VCaP (cell line): Measurements from ENCODE around the gene PHACTR3.

Experiments used
- H3K27ac ChIP-seq: fragments of 450-650 bp; 2 replicates; pipeline ENCODE4 v1.5.1; 2017
- TF ChIP-seq, protein P1 (sequence below): fragments of 450-650 bp; conservative IDR thresholded peaks from 2 replicates; pipeline ENCODE4 v1.5.1; 2017; ENCODE audit warnings: mild to moderate bottlenecking, moderate library complexity

The PHACTR3 gene

DNA sequence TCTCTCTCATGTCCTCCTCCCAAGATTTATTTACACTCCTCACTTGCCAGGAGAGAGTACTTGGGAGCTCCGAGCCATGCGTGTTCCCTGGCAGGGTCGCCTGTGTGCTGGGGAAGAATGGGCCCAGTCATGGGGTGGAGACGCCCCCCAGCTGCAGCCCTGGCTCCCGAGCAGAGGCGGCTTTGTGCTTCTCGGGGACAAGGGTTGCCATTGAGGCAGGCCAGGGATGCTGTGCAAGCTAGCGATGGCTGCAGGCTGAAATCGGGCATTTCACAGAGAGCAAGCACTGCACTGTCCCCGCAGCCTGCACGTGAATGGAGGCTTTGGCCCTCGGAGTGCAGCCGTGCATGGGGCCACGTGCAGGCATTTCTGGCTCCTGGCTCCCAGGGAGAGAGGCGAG is 23.8 kb downstream of the PHACTR3 start:
- TF ChIP-seq, protein P1, sequence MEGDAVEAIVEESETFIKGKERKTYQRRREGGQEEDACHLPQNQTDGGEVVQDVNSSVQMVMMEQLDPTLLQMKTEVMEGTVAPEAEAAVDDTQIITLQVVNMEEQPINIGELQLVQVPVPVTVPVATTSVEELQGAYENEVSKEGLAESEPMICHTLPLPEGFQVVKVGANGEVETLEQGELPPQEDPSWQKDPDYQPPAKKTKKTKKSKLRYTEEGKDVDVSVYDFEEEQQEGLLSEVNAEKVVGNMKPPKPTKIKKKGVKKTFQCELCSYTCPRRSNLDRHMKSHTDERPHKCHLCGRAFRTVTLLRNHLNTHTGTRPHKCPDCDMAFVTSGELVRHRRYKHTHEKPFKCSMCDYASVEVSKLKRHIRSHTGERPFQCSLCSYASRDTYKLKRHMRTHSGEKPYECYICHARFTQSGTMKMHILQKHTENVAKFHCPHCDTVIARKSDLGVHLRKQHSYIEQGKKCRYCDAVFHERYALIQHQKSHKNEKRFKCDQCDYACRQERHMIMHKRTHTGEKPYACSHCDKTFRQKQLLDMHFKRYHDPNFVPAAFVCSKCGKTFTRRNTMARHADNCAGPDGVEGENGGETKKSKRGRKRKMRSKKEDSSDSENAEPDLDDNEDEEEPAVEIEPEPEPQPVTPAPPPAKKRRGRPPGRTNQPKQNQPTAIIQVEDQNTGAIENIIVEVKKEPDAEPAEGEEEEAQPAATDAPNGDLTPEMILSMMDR = no peak
- no peak overlapping the region for H3K27ac ChIP-seq

DNA sequence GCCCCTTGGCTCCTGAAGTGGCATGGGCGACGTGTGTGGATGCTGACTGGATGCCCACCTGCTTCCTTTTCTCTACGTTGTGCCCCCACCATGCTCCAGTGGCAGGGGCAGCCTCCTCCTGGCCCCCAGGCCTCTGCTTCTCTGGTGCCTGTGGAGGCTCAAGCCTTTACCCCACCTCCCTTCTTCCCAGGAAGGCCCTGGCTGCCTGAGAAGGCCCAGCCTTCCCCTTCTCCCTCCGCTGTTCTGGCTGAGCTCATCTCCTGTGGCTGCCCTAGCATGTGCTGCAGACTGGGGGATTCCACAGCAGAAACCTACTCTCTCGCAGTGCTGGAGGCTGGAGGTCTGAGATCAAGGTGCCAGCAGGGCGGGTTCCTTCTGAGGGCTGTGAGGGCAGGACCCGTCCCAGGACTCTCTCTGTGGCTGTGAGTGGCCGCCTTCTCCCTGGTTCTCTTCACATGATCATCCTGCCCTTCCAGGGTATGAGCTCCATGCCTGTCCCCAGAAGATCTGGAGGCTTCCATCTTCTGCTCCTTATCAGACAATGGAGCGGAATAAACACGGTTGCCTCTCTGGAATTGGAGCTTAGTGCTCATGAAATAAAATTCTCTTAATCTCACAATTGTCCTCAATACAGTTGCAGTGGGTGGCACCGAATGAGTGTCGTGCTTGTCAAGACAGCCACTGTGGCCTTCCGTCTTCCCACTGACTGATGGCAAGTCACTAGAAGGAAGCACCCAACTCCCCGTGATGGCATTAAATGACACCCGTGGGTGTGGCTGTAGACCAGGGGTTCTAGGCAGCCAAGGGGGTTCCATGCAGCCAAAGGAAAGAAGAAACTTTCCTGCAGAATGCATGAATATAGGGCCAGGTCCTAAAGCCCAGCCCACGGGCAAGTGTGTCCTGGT is 25.1 kb downstream of the PHACTR3 start:
- TF ChIP-seq, protein P1 = no peak
- no peak overlapping the region for H3K27ac ChIP-seq

DNA sequence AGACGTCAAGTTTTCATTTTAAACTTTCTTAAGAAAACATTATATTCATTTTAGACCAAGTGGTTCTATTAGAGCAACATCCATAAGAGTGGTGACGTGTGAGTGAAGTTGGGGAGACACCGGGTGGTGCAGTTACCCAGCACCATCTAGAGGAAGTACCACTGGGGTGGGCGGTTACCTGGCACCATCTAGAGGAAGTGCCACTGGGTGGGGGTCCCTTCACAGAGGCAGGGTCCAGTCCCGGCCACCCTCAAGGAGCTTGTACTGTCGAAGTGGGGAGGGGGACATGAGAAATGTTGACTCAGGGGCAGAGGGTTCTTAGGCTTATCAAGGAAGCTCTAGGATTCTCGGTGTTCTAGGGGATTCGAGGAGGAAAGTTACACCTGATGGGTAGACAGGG is 26.2 kb downstream of the PHACTR3 start:
- no peak overlapping the region for H3K27ac ChIP-seq

DNA sequence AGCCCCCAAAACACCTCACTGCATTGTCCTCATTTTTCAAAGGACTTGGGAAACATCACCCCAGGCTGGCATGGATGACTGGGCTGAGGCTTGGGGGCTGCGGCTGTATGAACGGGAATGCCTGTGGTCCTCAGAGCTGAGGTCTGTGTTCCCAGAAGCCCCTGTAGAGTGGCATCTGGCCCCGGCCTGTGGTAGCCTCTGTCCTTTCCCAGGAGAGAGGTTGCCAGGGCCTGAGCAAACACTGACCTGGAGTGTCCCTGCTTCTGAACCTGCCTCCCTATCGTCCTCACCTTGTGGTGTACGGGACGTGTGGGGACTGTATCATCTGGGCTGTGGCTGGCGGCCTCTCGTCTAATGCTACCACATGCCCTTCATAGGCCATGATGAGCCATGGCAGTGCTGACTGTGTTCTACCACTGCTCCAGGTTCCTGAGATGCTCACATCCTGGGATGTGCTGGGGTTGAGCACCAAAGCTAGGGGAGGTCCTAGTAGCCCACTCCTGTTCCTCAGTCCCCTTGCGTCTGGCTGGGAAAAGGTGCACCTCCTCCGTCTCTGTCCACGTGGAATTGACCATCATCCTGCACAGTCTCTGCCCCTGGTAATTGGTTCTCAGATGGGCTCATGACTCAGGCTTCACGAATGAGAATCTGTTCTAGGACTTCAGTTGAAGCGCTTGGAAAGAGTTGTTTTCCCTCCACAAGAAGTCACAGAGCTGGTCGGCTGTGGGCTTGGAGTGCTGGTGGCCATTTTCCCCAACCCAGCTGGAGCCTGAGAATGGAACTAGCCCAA is 27.6 kb downstream of the PHACTR3 start:
- TF ChIP-seq, protein P1 = no peak

More for the DNA sequence above, 26.2 kb downstream of the PHACTR3 start:
- TF ChIP-seq, protein P1 = no peak

DNA sequence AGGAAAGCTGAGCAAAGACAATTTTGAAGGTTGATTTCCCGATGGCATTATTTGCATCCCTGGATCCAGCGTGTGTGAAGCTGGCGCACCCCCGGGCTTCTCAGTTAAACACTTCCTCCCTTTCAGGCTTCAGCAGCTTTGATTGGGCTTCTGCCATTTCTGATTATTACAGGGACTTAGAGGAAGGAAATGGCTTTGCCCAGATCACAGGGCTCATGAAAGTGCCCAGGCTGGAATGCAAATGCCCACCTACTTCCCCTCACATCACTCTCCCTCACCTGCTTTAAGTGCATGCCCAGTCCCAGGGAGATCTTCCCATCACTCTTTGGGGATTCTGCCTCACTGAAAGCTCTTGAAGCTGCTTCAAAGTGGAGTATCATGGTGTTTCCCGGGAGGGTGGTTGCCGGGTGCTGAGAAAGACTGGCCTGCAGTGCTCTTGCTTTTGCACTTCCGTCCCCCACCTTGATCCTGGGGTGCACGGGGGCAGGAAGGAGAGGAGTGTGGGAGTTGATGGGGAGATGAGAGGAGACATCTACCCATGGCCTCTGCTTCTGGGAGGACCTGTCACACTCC is 28.3 kb downstream of the PHACTR3 start:
- H3K27ac ChIP-seq = no peak overlapping the region

More for the DNA sequence above, 27.6 kb downstream of the PHACTR3 start:
- H3K27ac ChIP-seq = no peak overlapping the region

DNA sequence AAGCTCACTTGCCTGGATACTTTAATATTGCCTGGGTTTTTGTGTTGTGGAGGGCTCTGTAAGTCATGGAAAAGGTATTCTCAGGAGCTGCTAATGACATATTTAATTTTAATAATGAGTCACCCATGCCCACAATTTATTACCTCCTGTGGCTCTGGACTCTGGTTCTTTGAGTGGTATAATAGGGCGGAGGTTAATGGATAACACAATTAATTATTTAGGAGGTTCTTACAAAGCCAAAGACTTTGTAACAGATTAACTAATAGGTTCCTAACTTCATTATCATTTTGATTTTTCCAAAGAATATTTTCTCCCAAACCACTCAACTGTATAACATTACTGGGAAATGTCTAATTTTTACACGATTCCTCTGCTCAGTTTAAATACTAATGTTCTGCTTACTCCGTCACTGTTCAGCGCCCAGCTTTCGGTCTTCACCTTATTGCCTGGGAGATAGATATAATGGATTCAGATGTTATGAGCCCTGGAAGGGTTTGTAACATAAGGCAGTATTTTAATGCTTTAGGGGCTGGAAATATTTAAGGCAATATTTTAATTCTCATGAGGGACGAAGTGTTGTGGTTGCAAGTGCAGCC is 29.4 kb downstream of the PHACTR3 start:
- H3K27ac ChIP-seq = no peak overlapping the region
- TF ChIP-seq, protein P1 = no peak

More for the DNA sequence above, 28.3 kb downstream of the PHACTR3 start:
- TF ChIP-seq, protein P1 = no peak
